OCI-LY3 (cell line): ENCODE results near the gene ERGIC3.
A peak's percentile ranks its signal among the peaks of the same experiment; 100 is the strongest.

Experiments used
- H2AFZ ChIP-seq: fragments of 200-600, 300-600 bp; shearing (Covaris generic); 2 replicates; pipeline ENCODE4 v1.6.0; 2014; ENCODE audit warnings: antibody characterized with exemption, low read depth, low read length
- H3K27ac ChIP-seq: fragments of 200-600, 300-600 bp; sonication (generic); 2 replicates; pipeline ENCODE4 v1.5.1; 2014; ENCODE audit warnings: mild to moderate bottlenecking, low read length, moderate library complexity, mixed read lengths
- H3K27me3 ChIP-seq: fragments of 200-600, 300-600 bp; sonication (generic); 2 replicates; pipeline ENCODE4 v1.6.1; 2014; ENCODE audit warnings: low read depth, low read length, mixed read lengths
- H3K36me3 ChIP-seq: fragments of 200-600, 300-600 bp; sonication (generic); replicated peaks from 2 replicates; pipeline ENCODE3; 2014; ENCODE audit warnings: low read depth, low read length, mixed read lengths
- H3K4me1 ChIP-seq: fragments of 300-600, 200-600 bp; sonication (generic); 2 replicates; pipeline ENCODE4 v1.6.1; 2014; ENCODE audit warnings: low read length, mixed read lengths
- H3K4me2 ChIP-seq: fragments of 200-600, 300-600 bp; sonication (generic); 2 replicates; pipeline ENCODE4 v1.6.1; 2014; ENCODE audit warnings: low read length, mixed read lengths
- H3K4me3 ChIP-seq: fragments of 300-600, 200-600 bp; sonication (generic); 2 replicates; pipeline ENCODE4 v1.5.1; 2014; ENCODE audit warnings: antibody characterized with exemption, mild to moderate bottlenecking, low read length, moderate library complexity
- H3K79me2 ChIP-seq: fragments of 300-600, 200-600 bp; shearing (Covaris generic); 2 replicates; pipeline ENCODE4 v1.6.1; 2014; ENCODE audit warnings: mild to moderate bottlenecking, low read length, mixed read lengths
- H3K9ac ChIP-seq: fragments of 300-600, 200-600 bp; shearing (Covaris generic); 2 replicates; pipeline ENCODE4 v1.6.0; 2014; ENCODE audit warnings: mild to moderate bottlenecking, low read length, moderate library complexity
- H3K9me3 ChIP-seq: fragments of 200-600, 300-600 bp; shearing (Covaris generic); 2 replicates; pipeline ENCODE4 v1.6.1; 2014; ENCODE audit warnings: low read length, mixed read lengths; ENCODE audit not compliant: insufficient read depth
- H4K20me1 ChIP-seq: fragments of 200-600, 300-600 bp; sonication (generic); 2 replicates; pipeline ENCODE4 v1.6.1; 2016; ENCODE audit warnings: low read length, mixed read lengths; ENCODE audit not compliant: insufficient read depth
- EZH2phosphoT487 ChIP-seq: fragments of 200-600 bp; shearing (Covaris generic); IDR thresholded peaks from 2 replicates; pipeline ENCODE4 v1.6.1; 2018; ENCODE audit warnings: antibody characterized with exemption, mixed run types, low read depth
- TF ChIP-seq, protein P1 (sequence below): fragments of 200-600, 300-600 bp; sonication (generic); IDR thresholded peaks from 2 replicates; pipeline ENCODE4 v1.5.1; 2014; ENCODE audit warnings: antibody characterized with exemption, low read length, low read depth

ERGIC3 gene

GRCh38 chr20:35497780-35498189 is 44.1 kb upstream of the ERGIC3 start:
- Histone ChIP-seq H3K36me3 (peaks cover 63% of the 10 kb centered on the region), H2AFZ (no peak overlapping the region)
- TF ChIP-seq EZH2phosphoT487: no peak
- TF ChIP-seq, protein P1, sequence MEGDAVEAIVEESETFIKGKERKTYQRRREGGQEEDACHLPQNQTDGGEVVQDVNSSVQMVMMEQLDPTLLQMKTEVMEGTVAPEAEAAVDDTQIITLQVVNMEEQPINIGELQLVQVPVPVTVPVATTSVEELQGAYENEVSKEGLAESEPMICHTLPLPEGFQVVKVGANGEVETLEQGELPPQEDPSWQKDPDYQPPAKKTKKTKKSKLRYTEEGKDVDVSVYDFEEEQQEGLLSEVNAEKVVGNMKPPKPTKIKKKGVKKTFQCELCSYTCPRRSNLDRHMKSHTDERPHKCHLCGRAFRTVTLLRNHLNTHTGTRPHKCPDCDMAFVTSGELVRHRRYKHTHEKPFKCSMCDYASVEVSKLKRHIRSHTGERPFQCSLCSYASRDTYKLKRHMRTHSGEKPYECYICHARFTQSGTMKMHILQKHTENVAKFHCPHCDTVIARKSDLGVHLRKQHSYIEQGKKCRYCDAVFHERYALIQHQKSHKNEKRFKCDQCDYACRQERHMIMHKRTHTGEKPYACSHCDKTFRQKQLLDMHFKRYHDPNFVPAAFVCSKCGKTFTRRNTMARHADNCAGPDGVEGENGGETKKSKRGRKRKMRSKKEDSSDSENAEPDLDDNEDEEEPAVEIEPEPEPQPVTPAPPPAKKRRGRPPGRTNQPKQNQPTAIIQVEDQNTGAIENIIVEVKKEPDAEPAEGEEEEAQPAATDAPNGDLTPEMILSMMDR: no peak

GRCh38 chr20:35499271-35499670 is 42.6 kb upstream of the ERGIC3 start:
- no peak overlapping the region for H3K27ac ChIP-seq
- H3K4me1 ChIP-seq: peaks cover 24% of the 10 kb centered on the region
- H3K36me3 ChIP-seq: peaks cover 66% of the 10 kb centered on the region
- H3K4me3 ChIP-seq: no peak overlapping the region
- no peaks in the 10 kb centered on the region for H3K27me3 ChIP-seq
- no peak for TF ChIP-seq EZH2phosphoT487
- TF ChIP-seq, protein P1: no peak
- H2AFZ ChIP-seq: no peak overlapping the region
- no peaks in the 10 kb centered on the region for H3K9me3 ChIP-seq
- peaks cover 15% of the 10 kb centered on the region for H4K20me1 ChIP-seq
- H3K79me2 ChIP-seq: no peaks in the 10 kb centered on the region
- H3K9ac ChIP-seq: no peak overlapping the region
- H3K4me2 ChIP-seq: no peak overlapping the region

More at GRCh38 chr20:35497780-35498189, 44.1 kb upstream of the ERGIC3 start:
- Histone ChIP-seq H3K9ac (no peak overlapping the region), H3K4me2 (no peak overlapping the region), H3K9me3 (no peaks in the 10 kb centered on the region), H3K27me3 (no peaks in the 10 kb centered on the region), H3K79me2 (no peaks in the 10 kb centered on the region), H3K27ac (no peak overlapping the region), H3K4me3 (no peak overlapping the region), H4K20me1 (peaks cover 11% of the 10 kb centered on the region), H3K4me1 (peaks cover 20% of the 10 kb centered on the region)

DNA sequence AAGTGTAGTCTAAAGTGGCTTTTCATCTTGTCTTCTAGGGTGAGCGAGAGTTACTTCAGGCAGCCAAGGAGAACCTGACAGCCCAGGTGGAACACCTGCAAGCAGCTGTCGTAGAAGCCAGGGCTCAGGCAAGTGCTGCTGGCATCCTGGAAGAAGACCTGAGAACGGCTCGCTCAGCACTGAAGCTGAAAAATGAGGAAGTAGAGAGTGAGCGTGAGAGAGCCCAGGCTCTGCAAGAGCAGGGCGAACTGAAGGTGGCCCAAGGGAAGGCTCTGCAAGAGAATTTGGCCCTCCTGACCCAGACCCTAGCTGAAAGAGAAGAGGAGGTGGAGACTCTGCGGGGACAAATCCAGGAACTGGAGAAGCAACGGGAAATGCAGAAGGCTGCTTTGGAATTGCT is 39.5 kb upstream of the ERGIC3 start:
- H3K27ac ChIP-seq: peak overlapping the region; percentile 26
- H3K27me3 ChIP-seq: no peaks in the 10 kb centered on the region
- peak overlapping the region; percentile 43 for H3K4me2 ChIP-seq
- peaks cover 24% of the 10 kb centered on the region for H3K4me1 ChIP-seq
- H3K9ac ChIP-seq: no peak overlapping the region
- no peak for TF ChIP-seq EZH2phosphoT487
- TF ChIP-seq, protein P1: no peak
- peaks cover 59% of the 10 kb centered on the region for H3K36me3 ChIP-seq
- H2AFZ ChIP-seq: no peak overlapping the region
- H3K79me2 ChIP-seq: no peaks in the 10 kb centered on the region
- H3K4me3 ChIP-seq: no peak overlapping the region
- H3K9me3 ChIP-seq: no peaks in the 10 kb centered on the region
- H4K20me1 ChIP-seq: peaks cover 15% of the 10 kb centered on the region

DNA sequence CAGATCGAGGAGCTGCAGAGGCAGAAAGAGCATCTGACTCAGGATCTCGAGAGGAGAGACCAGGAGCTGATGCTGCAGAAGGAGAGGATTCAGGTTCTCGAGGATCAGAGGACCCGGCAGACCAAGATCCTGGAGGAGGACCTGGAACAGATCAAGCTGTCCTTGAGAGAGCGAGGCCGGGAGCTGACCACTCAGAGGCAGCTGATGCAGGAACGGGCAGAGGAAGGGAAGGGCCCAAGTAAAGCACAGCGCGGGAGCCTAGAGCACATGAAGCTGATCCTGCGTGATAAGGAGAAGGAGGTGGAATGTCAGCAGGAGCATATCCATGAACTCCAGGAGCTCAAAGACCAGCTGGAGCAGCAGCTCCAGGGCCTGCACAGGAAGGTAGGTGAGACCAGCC is 38.6 kb upstream of the ERGIC3 start:
- peaks cover 24% of the 10 kb centered on the region for H3K4me1 ChIP-seq
- H3K79me2 ChIP-seq: no peaks in the 10 kb centered on the region
- no peak overlapping the region for H3K4me3 ChIP-seq
- H2AFZ ChIP-seq: no peak overlapping the region
- H3K4me2 ChIP-seq: no peak overlapping the region
- TF ChIP-seq, protein P1: no peak
- TF ChIP-seq EZH2phosphoT487: no peak
- H3K27ac ChIP-seq: no peak overlapping the region
- H3K36me3 ChIP-seq: peaks cover 56% of the 10 kb centered on the region
- H3K9ac ChIP-seq: no peak overlapping the region
- no peaks in the 10 kb centered on the region for H3K27me3 ChIP-seq
- no peaks in the 10 kb centered on the region for H3K9me3 ChIP-seq
- H4K20me1 ChIP-seq: peaks cover 15% of the 10 kb centered on the region
